Raji (cell line): Measurements from ENCODE around the gene FERD3L.

Experiments
- POLR2A ChIP-seq: IDR thresholded peaks from 2 replicates; pipeline ENCODE4 v1.6.1; 2011; ENCODE audit warnings: low read depth, low read length, control low read depth; ENCODE audit not compliant: insufficient read depth

Gene FERD3L

DNA sequence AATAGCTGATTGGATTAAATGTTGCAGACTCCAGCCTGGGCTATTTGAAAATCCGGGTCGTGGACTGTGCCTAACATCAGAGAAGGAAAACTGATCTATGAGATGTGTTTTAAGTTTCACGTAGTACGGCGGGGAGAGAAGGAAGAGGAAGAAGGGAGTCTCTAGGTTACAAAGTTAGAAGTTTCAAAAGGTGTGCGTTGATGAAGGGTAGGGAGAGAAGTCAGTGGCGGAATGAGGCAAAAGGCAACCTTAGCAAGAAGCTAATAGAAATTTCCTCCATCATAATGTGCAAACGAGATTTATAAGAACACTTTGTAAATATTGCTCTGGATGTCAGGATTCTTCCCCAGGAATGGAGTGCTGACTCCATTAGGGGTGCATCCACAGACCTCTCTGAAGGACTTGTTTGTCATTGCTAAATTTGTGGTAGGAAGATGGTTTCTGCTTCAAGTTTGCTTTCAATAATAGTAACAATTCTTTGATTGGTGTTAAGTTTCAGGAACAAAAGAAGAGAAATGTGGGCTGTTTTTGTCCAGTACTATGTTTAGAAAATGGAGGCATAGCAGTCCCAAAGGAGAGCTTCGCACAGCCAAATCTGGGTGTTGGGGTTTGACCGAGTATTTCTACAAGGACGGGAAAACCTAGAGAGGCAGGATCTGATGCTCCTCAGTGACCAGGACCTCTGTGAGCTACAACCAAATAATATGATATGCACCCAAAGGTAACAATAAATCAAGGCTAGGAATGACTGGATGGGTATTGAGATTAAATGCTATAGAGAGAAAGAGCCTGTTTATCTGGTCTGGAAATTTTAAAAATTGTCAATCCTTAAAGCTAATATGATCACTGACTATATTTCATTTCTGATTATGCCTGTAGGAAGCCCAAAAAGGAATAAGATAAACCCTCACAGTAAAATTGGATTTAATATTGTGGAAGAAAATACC lies 35.9 kb downstream of the FERD3L start:
- no peak for TF ChIP-seq POLR2A

DNA sequence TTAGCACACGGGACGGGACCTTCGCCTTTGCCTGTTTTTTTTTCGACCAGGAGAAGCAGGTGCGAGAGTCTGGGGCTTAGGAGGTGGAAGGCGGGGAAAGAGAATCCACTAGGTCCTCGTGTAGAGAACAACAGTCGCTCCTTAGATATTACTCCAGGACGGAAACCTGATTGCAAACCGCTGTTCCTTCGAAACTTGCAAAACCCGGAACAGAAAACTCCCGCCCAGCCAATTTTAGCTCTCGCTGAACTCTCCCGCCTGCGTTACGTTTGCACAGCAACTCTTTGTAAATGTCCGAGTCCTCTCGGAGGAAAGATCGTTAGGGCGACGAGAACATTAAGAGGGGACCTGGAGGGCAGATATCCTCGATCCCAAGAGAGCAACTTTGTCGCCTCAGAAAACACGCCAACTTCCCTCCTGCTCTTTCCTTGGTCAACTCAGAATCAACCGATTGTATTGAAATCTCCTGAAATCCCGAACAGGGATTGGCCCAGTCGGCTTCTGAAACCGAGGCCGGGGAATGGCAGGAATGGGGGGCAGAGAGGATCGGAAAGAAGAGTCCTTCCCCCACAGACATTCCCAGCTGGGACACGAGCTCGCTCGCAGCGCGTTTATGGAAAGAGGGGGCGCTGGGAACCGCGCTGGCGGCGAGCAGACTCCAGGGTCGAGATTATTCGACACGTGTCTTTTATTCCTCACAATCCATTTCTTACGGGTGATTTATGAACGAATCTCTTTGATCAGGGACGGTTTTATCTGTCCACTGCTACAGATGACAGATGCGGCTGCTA lies 37.7 kb downstream of the FERD3L start:
- TF ChIP-seq POLR2A, result no peak

DNA sequence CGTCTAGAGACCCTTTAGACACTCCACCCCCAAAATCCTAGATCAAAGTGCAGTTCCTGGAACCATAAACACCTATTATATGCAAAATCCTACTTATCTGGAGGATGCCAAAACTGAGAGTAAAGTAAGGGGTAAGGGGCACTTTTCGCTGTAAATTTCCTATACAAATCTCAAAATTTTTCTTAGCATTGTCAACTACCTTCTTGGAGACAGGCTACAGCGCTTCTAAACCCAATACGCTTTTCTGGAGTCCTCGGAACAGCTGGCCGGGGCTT lies 38.2 kb downstream of the FERD3L start:
- TF ChIP-seq POLR2A, result no peak

DNA sequence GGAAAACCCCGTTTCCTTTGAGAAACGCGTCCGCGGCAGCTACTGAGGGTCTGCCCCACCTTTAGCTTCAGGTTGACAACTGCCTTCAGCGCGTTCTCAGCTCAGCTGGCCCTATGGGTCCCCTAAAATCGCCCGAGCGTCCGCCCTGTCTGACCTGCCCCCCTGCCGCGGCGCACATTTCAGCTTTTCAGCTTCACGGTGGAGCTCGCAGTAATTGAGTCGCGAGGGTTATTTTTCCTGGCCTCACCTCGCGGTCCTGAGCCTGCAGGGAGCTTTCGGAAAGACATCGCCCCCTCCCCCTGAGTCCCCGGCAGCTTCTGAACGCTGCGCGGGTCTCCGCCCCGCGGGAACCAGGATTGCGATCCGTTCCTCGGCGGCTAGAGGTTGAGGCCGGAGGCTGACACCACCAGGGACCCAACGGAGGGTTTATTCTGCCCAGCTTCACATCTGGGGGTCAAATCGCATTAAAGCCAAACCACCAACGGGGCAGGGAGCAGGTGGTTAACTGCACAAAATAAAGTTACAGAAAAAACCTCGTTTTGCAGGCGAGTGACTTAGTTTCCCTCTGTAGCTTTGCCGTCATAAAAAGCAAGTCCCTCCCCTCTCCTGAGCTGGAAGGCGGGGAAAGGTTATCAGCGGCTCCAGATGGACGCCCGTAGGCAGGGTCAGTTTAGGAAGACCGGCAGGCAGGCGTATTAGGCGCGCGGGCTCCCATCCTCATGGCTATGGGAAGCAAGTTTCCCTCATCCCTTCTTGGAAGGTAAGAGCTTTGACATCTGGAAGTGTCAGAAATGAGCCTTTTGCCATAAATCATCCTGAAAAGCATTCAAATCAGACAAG lies 38.8 kb downstream of the FERD3L start:
- no peak for TF ChIP-seq POLR2A

DNA sequence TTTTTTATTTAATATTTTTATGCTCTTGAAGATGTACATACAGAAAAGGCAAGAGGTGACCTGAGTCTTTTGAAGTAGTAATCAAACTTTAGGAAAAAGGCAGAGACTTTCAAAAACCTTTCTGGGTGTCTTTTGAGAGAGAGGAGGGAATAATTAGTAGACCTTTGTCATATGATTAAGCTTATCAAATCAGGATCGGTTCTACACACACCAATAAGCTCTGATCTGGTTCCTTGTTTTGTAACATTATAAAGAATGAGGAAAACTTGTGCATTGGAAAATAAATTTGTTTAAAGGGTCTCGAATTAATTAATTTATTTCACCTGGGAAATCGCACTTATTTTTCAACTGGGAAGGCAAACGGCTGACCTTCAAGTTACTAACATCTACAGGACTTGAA lies 39.7 kb downstream of the FERD3L start:
- no peak for TF ChIP-seq POLR2A

DNA sequence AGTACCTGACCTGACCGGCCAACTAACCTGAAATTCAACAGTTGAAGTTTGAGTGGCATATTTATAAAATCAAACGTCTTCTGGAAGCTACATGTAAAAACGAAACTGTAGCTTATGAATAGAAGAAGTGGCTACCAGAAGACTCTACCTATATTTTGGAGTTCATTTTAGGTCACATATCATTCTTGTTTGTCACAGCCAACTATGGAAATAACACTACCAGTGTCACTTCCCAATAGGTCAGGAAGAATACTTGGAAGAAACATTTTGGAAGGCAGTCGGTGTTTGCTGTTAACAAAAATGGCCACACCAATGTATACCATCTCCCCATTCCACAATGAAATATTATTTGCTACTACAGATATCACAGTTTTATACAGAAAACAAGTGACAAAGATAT lies 40.4 kb downstream of the FERD3L start:
- no peak for TF ChIP-seq POLR2A

DNA sequence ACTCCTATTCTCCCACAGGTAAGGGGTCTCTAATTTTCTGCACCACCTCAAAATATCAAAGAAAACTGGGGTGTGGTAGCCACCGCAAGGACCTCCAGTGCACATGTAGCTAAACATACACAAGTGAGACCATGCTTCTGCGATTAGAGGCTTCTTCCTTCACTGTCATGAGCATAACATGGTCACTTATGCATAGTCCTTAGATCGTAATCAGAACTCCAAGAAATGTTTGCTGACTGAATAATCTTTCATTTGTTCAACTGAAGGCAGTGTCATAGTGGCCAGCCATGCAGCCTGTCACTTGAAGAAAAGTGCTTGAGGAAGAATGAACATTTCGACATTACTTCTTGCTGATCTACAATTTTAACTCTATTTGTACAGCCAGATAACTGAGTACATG lies 42.3 kb downstream of the FERD3L start:
- no peak for TF ChIP-seq POLR2A

DNA sequence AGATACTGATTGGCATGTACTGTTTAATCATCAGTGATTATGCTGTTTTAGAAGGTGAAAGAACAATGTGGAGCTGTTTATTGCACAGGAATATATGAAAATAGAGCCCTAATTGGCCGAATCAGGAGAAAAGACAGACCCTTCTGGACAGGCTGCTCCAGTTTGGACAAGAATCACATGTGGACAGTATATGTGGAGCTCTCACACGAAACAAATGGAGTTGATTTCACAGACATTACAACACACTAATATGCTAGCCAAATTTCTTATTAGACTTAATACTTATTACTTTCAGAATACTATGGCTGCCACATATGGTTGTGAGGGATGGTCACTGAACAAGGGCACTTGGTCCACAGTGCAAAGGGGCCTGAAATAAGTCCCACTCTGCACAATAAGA lies 43.3 kb downstream of the FERD3L start:
- TF ChIP-seq POLR2A, result no peak

DNA sequence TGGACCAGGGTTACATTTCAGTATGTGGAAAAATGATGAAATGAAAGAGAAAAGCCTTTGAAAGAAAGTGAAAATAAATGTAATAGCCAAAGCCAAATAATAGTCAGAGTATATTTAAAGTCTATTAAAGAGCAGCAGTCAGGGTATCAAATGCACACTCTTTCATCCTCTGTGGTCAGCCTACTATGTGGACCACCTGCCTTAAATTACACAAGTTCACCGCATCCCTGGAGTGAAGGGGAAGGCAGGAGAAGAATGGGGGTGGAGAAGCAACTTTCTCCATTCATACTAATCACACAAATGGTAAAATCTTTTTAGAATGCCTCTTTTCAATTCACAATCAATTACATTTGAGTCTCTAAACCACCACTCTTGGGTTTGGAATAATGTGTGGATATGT lies 43.7 kb downstream of the FERD3L start:
- no peak for TF ChIP-seq POLR2A

DNA sequence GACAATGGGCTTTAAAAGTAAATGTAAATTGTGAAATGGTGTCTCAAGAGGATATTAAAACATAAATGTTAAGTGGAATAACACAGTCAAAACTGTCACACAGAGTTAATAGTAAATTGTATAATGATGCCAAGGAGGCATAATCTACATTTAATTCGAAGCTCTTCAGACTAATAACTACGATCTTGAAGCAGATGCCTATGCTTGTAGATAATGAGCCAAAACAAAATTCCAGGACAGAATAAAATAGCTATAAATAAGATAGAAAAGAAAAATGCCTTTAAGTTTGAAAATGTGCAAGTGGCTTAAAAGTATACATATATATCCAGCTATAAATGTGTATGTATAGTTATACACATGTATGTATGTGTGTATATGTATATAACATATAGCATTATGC lies 45.3 kb downstream of the FERD3L start:
- no peak for TF ChIP-seq POLR2A

DNA sequence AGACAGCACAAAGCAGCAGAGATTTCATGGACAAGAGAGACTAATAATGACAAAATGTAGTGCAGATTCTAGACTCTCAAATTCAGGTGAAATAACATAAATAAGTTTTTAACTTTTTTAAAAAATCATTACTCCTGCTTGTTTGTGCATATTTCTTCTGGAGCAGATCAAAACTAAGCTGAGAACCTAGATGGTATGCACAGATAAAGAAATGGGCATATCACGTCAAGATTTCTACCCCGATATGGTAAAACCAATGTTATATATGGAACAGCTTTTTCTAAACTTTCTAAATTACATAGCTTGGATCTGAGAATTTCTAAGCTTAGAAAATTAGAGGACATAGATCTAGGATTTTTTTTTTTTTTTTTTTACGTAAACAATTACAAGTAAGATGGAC lies 46.0 kb downstream of the FERD3L start:
- no peak for TF ChIP-seq POLR2A

DNA sequence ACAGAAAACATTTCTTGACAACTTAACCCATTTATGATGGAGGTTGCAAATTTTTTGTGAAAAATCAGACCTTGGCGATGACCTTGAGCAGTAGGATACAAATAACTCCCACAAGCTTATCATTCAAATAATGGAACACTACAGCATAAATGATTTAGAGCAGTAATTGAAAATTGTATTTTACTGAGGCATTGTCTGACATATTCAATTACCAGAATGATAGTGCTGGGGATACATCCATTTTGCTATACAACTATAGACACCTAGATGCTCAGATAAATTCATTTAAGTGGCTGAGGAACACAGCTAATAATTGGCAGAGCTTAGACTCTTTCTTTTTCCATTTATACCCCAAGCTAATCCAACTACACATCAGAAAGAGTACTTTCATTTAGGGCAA lies 46.7 kb downstream of the FERD3L start:
- TF ChIP-seq POLR2A, result no peak

DNA sequence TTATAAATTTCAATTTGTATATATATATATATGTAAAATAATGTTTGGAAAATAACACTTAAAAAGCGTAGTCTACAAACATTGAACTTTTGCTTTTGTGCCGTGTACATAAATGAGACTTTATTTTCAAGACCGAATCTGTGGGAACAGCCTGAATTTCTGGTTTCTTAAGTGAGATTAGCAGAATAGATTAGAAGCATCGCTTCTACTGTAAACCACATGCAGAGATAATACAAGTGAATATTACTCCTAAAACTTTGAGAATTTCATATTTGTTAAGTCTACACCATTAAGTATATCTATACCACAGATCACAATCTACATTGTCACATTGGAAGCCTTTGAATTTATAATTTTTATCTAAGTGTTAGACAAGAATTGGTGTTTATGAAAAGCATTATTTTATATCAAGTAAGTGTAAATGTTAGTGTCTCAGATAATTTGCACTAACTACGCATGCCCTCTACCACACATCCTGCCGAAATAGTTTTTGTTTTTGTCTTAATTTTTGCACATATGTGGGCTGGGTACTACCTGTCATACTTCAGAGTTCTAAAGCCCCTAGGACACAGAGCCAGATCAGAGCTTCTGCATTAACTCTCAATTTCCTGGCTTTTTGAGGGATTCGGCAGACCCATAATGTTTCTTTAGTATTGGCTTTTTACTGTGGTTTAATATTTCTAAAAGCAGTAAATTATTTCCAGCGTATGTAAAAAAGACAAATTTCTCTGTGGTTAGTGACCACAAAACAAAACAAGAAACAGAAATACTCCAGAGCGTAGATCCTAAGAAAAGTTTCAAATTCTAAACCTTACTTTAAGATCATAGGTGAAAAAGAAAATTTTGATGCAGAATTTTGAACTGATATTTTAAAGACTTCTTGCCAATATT lies 47.8 kb downstream of the FERD3L start:
- no peak for TF ChIP-seq POLR2A

DNA sequence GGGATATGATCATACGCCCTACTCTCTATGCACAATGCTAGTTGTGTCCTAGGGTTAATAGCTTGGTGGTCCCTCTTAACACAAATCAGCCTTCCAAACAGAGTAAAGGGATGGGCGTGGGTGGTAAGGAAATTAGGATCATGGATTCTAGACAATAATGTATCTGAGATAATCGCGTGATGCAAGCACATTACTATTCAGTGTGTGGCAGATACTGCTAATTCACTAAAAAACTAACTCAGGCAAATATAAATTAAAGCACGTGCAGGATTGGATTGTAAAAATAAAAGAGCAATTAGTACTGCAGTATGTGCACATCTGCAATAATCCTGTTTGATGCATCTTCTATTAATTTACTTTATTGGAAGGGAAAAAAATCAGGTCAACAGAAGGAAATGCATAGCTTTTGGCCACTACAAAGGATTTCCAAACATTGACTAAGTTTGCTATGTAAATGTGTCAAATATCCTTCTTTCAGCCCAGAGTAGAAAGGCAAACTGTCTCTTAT lies 49.8 kb downstream of the FERD3L start:
- TF ChIP-seq POLR2A, result no peak
